ENCODE measurements around the gene NDE1. TPM values are rescaled to one million over a fixed set of nuclear protein-coding genes. Genes with fewer than 3 reads are reported as not detected.

NDE1 gene
- total and polyA plus RNA-seq, 2 donors (not counting 1 experiment from before 2014, with no cell fraction given) = 33.5 to 149 TPM

- Histone ChIP-seq H3K27me3 (replicated peaks in 1 of 4; ENCODE audit: control extremely low read depth in 1 of 4, control insufficient read depth in 3 of 4, insufficient read depth in 4 of 4, low read length in 3 of 4) (no peaks in the 10 kb centered on the region), H3K9ac (ENCODE audit: low read length) (no peak overlapping the region), H3K4me1 (ENCODE audit: control insufficient read depth in 2 of 2, insufficient read depth in 2 of 2, low read length in 2 of 2) (no peaks in the 10 kb centered on the region), H2AFZ (ENCODE audit: insufficient read depth, low read depth, low read length, poor library complexity, severe bottlenecking) (no peak overlapping the region), H3K27ac (ENCODE audit: low read length in 2 of 2) (no peak overlapping the region), H3K9me3 (ENCODE audit: control extremely low read depth in 1 of 3, control insufficient read depth in 2 of 3, insufficient read depth in 1 of 3, low read length in 2 of 3) (no peaks in the 10 kb centered on the region), H3K4me2 (replicated peaks; ENCODE audit: low read depth, low read length, poor library complexity, severe bottlenecking) (no peak overlapping the region), H3K79me2 (ENCODE audit: control insufficient read depth, insufficient read depth, low read length) (peaks cover 11% of the 10 kb centered on the region), H3K4me3 (ENCODE audit: control extremely low read depth in 1 of 5, extremely low read depth in 1 of 5, insufficient read depth in 1 of 5, low read depth in 2 of 5, low read length in 4 of 5) (no peak overlapping the region), H3K36me3 (replicated peaks in 1 of 2; ENCODE audit: control extremely low read depth in 1 of 2, control insufficient read depth in 1 of 2, extremely low read depth in 1 of 2, insufficient read depth in 2 of 2, low read length in 1 of 2) (peaks cover 0 to 48% of the 10 kb centered on the region in 2 experiments), H4K20me1 (ENCODE audit: control insufficient read depth, insufficient read depth, low read length, poor library complexity, severe bottlenecking) (peaks cover 17% of the 10 kb centered on the region)
- ChIA-PET CTCF (interaction anchor here (0.8 to 3.2 kb wide), 3 partner anchors 9 to 14 kb away, joined by 3 to 15 read pairs (median 4); no protein-coding TSS in a partner anchor), POLR2A (interaction anchor here (0.5 to 0.6 kb wide), 2 partner anchors 29 to 406 kb away, joined by 4 to 5 read pairs; no protein-coding TSS in a partner anchor)
- ATAC-seq (ENCODE audit: low read depth) (no peak), DNase-seq (no peak)
- Mint-ChIP-seq H3K27me3 (no peaks in the 10 kb centered on the region), H3K4me3 (no peak overlapping the region), H3K9me3 (ENCODE audit: insufficient read depth) (no peaks in the 10 kb centered on the region), H3K4me1 (peaks cover 6% of the 10 kb centered on the region), H3K27ac (no peak overlapping the region)
- 96% methylated on average over 8 of the region's 11 CpGs for WGBS (ENCODE audit: insufficient coverage)
- TF ChIP-seq EZH2 (IDR thresholded peaks at IDR 0.05; ENCODE audit: borderline replicate concordance, insufficient read depth, low read depth, low read length, poor library complexity, severe bottlenecking) = no peak
- TF ChIP-seq, protein P1, sequence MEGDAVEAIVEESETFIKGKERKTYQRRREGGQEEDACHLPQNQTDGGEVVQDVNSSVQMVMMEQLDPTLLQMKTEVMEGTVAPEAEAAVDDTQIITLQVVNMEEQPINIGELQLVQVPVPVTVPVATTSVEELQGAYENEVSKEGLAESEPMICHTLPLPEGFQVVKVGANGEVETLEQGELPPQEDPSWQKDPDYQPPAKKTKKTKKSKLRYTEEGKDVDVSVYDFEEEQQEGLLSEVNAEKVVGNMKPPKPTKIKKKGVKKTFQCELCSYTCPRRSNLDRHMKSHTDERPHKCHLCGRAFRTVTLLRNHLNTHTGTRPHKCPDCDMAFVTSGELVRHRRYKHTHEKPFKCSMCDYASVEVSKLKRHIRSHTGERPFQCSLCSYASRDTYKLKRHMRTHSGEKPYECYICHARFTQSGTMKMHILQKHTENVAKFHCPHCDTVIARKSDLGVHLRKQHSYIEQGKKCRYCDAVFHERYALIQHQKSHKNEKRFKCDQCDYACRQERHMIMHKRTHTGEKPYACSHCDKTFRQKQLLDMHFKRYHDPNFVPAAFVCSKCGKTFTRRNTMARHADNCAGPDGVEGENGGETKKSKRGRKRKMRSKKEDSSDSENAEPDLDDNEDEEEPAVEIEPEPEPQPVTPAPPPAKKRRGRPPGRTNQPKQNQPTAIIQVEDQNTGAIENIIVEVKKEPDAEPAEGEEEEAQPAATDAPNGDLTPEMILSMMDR (IDR thresholded peaks at IDR 0.05) = no peak
- intact Hi-C loops (cut with micrococcal nuclease) = loop anchor here (5.0 kb wide), 1 partner anchor 60 kb away; the partner anchor contains the start of gene MARF1
Observed at GRCh38 chr16:15701975-15702970, 52.2 kb downstream of the NDE1 start.
